ENCODE measurements around the gene USP53.

DNA sequence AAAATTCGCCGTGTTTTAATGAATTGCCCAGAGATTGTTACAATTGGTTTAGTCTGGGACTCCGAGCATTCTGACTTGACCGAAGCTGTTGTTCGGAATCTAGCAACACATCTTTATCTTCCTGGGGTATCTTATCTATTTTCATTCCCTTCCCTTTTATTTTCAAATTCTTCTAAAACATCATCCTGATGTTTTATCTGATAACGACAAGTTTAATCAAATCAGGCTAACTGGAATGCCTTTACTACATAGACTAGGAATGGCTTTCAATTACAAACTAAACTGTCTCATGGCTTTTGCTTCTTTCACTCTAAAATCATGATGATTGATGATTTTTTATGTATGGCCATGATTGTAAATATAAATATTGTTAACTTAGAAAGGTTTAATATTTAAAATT, 48.0 kb downstream of the USP53 start:
- TF ChIP-seq TOX (CRISPR knock-in tag; IDR thresholded peaks at IDR 0.05; ENCODE audit: borderline replicate concordance) (no peak), OSR1 (CRISPR knock-in tag; IDR thresholded peaks at IDR 0.05) (no peak), ZFP30 (CRISPR knock-in tag; IDR thresholded peaks at IDR 0.05) (no peak)
- TF ChIP-seq, protein P1, sequence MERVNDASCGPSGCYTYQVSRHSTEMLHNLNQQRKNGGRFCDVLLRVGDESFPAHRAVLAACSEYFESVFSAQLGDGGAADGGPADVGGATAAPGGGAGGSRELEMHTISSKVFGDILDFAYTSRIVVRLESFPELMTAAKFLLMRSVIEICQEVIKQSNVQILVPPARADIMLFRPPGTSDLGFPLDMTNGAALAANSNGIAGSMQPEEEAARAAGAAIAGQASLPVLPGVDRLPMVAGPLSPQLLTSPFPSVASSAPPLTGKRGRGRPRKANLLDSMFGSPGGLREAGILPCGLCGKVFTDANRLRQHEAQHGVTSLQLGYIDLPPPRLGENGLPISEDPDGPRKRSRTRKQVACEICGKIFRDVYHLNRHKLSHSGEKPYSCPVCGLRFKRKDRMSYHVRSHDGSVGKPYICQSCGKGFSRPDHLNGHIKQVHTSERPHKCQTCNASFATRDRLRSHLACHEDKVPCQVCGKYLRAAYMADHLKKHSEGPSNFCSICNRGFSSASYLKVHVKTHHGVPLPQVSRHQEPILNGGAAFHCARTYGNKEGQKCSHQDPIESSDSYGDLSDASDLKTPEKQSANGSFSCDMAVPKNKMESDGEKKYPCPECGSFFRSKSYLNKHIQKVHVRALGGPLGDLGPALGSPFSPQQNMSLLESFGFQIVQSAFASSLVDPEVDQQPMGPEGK (CRISPR knock-in tag; IDR thresholded peaks at IDR 0.05; ENCODE audit: borderline replicate concordance) = no peak
